Measurements from ENCODE around the gene CYP27B1.

- TF ChIP-seq POLR2A (IDR thresholded peaks at IDR 0.05) = no peak
- TF ChIP-seq CTCF (IDR thresholded peaks at IDR 0.05) = no peak
- no peak for TF ChIP-seq POLR2AphosphoS5 (IDR thresholded peaks at IDR 0.05)
These were observed 6.4 kb downstream of the CYP27B1 start for GRCh38 chr12:57760347-57760982.

All from gastroesophageal sphincter (tissue), 3 donors.